ENCODE results near the gene GRIN2C. TPM values are rescaled to one million over a fixed set of nuclear protein-coding genes. Genes with fewer than 3 reads are reported as not detected.

GRIN2C gene
- total RNA-seq, 4 donors from 2014 or later = 0.17 to 0.38 (median 0.27) TPM

DNA sequence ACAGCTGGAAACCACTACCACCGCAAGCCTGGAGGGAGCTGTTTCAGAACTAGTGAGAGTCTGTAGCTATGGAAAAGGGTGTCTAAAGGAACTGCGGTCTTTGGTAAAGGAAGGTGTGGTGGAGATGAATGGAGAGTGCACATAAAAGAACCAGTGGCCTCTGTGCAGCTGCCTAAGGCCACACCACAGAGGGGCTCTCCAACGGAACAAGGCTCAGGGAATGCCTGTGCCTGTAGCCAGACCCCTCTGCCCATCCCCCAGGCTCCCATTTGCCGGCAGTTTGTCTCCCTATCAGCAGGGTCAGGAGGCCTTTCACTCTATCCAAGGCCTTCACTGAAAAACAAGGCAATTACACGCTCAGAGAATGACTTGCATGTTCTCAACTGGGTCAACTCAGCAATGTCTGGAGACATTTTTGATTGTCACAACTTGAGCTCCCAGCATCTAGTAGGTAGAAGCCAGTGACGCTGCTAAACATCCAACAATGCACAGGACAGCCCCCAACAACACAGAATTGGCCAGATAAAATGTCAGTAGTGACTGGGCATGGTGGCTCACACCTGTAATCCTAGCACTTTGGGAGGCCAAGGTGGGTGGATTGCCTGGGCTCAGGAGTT is 16.4 kb upstream of the GRIN2C start:
- TF ChIP-seq, protein P1, sequence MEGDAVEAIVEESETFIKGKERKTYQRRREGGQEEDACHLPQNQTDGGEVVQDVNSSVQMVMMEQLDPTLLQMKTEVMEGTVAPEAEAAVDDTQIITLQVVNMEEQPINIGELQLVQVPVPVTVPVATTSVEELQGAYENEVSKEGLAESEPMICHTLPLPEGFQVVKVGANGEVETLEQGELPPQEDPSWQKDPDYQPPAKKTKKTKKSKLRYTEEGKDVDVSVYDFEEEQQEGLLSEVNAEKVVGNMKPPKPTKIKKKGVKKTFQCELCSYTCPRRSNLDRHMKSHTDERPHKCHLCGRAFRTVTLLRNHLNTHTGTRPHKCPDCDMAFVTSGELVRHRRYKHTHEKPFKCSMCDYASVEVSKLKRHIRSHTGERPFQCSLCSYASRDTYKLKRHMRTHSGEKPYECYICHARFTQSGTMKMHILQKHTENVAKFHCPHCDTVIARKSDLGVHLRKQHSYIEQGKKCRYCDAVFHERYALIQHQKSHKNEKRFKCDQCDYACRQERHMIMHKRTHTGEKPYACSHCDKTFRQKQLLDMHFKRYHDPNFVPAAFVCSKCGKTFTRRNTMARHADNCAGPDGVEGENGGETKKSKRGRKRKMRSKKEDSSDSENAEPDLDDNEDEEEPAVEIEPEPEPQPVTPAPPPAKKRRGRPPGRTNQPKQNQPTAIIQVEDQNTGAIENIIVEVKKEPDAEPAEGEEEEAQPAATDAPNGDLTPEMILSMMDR (IDR thresholded peaks at IDR 0.05; ENCODE audit: low read depth) = no peak

DNA sequence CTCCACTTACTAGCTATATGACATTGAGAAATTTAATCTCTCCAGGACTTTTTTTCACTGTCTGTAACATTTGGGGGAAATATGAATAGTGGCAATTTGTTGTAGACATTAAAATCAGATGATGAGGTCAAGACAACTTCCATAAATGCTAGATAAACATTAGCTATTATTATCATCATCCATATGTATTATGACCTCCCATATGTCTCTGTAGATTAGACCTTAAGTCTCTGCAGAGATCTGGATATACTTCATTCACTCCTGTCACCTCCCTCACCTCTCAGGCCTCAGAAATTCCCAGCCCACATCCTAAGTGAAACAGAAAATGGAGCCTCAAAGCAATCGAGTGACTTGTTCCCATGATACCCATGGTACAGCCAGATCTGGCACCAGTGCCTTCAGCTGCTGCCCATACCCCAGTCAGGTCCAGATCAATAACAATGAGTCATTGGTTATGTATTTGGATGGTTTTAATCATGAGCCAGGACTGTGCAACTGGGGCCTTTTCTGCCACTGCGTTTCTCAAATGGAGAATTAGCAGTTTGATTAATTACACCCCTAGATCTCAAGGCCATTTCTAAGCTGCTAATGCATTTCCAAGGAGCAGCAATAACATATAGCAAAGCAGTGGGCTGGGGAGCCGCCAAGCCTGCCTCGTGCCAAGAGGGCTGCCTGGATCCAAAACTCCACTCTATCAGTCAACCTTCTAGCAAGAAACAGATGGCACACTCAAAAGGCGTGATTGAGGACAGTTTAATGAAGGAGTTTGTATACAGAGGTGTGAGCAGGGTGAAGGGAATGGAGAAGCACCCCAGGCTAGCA is 15.7 kb upstream of the GRIN2C start:
- TF ChIP-seq, protein P1 (IDR thresholded peaks at IDR 0.05; ENCODE audit: low read depth) = no peak

DNA sequence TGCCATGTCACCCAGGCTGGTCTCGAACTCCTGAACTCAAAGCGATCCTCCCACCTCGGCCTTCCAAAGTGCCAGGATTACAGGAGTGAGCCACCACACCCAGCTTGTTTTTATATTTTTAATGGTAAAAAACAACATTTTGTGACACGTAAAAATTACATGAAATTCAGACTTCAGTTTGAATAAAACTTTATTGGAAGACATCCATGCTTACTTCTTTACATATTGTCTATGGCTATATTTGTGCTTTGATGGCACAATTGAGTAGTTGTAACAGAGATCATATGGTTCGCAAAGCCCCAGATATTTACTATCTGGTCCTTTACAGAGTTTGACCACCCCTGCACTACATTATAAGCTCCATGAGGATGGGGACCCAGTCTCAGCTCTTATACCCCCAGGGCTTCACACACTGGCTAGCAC is 14.9 kb upstream of the GRIN2C start:
- TF ChIP-seq, protein P1 (IDR thresholded peaks at IDR 0.05; ENCODE audit: low read depth) = no peak

DNA sequence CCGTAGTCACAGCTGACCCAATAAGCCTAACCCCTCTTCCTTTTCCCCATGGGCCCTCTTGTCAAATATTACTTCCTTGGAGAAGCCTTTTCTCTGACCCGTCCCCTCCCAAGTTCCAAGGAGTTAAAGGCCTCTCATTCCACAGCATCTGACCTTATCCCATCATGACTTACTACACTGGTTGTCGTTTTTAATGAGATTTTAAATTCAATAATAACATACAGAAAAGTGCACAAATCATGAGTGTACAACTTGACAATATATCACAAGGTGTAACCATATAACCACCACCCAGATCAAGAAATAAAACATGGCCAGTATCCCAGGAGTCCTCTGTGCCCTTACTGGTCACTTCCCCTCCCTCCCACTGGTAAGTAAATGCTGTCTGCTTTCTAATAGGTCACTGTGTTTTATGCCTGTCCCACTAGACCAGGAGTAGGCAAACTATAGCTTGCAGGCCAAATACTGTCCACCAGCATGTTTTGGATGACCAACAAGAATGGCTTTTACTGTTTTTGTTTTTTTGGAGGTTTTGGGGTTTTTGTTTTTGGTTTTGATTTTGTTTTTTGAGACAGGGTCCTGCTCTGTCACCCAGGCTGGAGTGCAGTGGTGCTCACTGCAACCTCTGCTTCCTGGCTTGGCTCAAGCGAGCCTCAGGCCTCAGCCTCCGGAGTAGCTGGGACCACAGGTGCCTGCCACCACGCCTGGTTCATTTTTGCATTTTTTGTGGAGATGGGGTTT is 14.4 kb upstream of the GRIN2C start:
- TF ChIP-seq, protein P1 (IDR thresholded peaks at IDR 0.05; ENCODE audit: low read depth) = no peak

DNA sequence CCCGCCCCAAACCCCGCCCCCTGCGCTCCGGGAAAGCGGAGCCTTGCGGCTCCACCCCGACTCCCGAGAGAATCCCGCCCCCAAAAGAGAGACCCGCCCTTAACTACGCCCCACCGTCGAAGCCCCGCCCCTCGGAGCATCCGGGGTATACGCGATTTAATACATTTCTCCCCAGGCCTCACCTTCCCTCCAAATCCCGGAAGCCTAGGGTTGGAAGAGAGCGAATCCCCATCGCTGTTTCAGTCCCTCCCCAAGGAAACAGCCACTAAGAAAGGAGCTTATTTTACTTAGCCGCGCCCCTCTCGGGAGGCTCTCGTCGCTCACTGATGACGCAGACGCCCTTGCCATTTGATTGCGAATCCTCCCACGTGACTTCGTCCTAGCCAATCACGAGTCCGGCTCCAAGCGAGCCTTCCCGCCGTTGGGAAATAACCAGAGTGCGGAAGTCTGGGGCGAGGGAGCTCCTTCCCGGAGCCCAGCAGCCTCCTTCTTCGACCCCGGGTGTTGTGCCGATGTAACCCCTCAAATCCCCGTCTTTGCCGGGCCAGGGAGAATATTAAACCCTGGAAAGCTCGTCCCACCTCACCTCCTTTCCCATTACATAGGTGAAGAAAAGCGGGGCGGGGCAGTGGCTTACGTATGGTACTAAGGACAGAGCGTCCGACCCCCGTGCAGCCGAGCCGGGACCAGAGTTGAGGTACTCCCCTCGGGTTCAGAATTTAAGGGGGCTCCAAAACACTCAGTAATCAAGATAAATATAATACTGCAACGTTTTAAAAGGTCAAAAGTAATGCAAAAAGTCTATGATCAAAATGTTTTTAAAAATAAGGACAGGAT is 13.6 kb upstream of the GRIN2C start:
- TF ChIP-seq, protein P1 (IDR thresholded peaks at IDR 0.05; ENCODE audit: low read depth) = no peak

DNA sequence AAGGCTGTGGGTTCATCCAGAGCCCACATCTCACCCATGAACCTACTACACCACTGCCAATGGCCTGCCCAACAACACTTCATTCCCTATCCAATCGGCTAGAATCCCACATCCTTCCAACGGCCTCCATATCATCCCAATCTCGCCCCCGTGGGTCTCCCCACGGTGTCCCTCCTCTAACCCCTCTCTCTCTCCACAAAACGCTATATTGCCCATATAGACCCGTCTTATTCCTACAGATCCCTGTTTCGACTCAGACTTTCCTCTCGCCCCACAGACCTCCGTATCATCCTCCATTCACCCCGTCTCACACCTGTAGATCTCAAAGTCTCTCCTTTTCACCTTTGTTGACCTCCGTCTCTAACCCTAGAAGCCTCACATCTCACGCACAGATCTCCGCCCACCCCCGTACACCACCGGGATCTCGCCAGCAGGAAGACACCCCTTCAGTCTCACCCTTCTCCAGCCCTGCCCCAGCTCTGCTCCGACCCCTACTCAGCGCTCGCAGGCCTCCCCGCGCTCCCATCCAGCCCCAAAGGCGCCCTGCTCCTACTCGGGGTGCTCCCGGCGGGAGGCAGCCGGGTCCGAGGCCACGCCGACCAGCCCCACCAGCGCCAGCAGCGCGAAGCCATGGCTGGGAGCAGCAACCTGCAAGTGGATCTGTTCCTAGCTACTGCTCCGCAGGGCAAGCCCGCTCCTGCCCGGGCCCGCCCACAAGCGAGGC is 12.8 kb upstream of the GRIN2C start, which contains the start of gene FDXR:
Gene FDXR, minus strand, starts transcription at position 682 of the 724 bp plus-strand sequence. Its CDS starts 50 bp downstream, at position 632.
- TF ChIP-seq, protein P1 (IDR thresholded peaks at IDR 0.05; ENCODE audit: low read depth) = no peak

All from subcutaneous adipose tissue (tissue), 4 donors.